Progenitor cell of endocrine pancreas (in vitro differentiated cells): ENCODE data around the gene TEK. TPM values are rescaled to one million over a fixed set of nuclear protein-coding genes. Genes with fewer than 3 reads are reported as not detected.

Experiments
- DNase-seq: peaks from one replicate; pipeline ENCODE4 v3.0.0; 2021; ENCODE audit warnings: low spot score; ENCODE audit not compliant: unreplicated experiment
- H3K27ac Mint-ChIP-seq: 2 replicates; pipeline ENCODE4 v1.8.0; 2021; ENCODE audit warnings: mild to moderate bottlenecking, moderate library complexity, mixed read lengths
- H3K27me3 Mint-ChIP-seq: 2 replicates; pipeline ENCODE4 v1.8.0; 2021; ENCODE audit warnings: mixed read lengths
- H3K36me3 Mint-ChIP-seq: 2 replicates; pipeline ENCODE4 v1.8.0; 2022; ENCODE audit warnings: mixed read lengths; ENCODE audit not compliant: insufficient read depth
- H3K4me1 Mint-ChIP-seq: 2 replicates; pipeline ENCODE4 v1.8.0; 2021; ENCODE audit warnings: low read depth, mixed read lengths
- H3K4me3 Mint-ChIP-seq: 2 replicates; pipeline ENCODE4 v1.8.0; 2021; ENCODE audit warnings: low read depth, mild to moderate bottlenecking, moderate library complexity, mixed read lengths
- H3K9me3 Mint-ChIP-seq: 2 replicates; pipeline ENCODE4 v1.8.0; 2021; ENCODE audit warnings: low read depth, mixed read lengths
- CTCF ChIP-seq: fragments of 200-600 bp; sonication (generic); IDR thresholded peaks from one replicate; pipeline ENCODE4 v1.5.0; 2021; ENCODE audit warnings: antibody characterized with exemption, mild to moderate bottlenecking; ENCODE audit not compliant: unreplicated experiment
- total RNA-seq: library from RNA; stranded (reverse); gene quantifications from 2 replicates; pipeline ENCODE4 v1.2.1, GENCODE V29; 2021

TEK gene
- total RNA-seq, 1 donor from 2014 or later: not detected

- Mint-ChIP-seq H3K9me3 (no peaks in the 10 kb centered on the region), H3K4me1 (no peaks in the 10 kb centered on the region), H3K4me3 (no peak overlapping the region), H3K36me3 (no peaks in the 10 kb centered on the region), H3K27me3 (no peaks in the 10 kb centered on the region), H3K27ac (no peak overlapping the region)
- no peak for TF ChIP-seq CTCF
- DNase-seq: no peak
Measured at GRCh38 chr9:27260789-27261516, 151.9 kb downstream of the TEK start.

GRCh38 chr9:27261517-27262211 is 152.6 kb downstream of the TEK start:
- H3K27ac Mint-ChIP-seq: no peak overlapping the region
- no peak for TF ChIP-seq CTCF
- no peaks in the 10 kb centered on the region for H3K4me1 Mint-ChIP-seq
- no peaks in the 10 kb centered on the region for H3K27me3 Mint-ChIP-seq
- no peaks in the 10 kb centered on the region for H3K9me3 Mint-ChIP-seq
- no peak overlapping the region for H3K4me3 Mint-ChIP-seq
- no peak for DNase-seq
- no peaks in the 10 kb centered on the region for H3K36me3 Mint-ChIP-seq

- no peak overlapping the region for H3K27ac Mint-ChIP-seq
- no peaks in the 10 kb centered on the region for H3K36me3 Mint-ChIP-seq
- H3K4me3 Mint-ChIP-seq: no peak overlapping the region
- H3K9me3 Mint-ChIP-seq: no peaks in the 10 kb centered on the region
- H3K27me3 Mint-ChIP-seq: no peaks in the 10 kb centered on the region
- peaks cover 5% of the 10 kb centered on the region for H3K4me1 Mint-ChIP-seq
- no peak for TF ChIP-seq CTCF
- DNase-seq: no peak
Measured at GRCh38 chr9:27272103-27272502, 163.1 kb downstream of the TEK start.

GRCh38 chr9:27273186-27273585 is 164.2 kb downstream of the TEK start:
- no peaks in the 10 kb centered on the region for H3K9me3 Mint-ChIP-seq
- H3K36me3 Mint-ChIP-seq: no peaks in the 10 kb centered on the region
- no peak overlapping the region for H3K27ac Mint-ChIP-seq
- H3K4me1 Mint-ChIP-seq: peaks cover 5% of the 10 kb centered on the region
- no peak overlapping the region for H3K4me3 Mint-ChIP-seq
- no peaks in the 10 kb centered on the region for H3K27me3 Mint-ChIP-seq
- DNase-seq: no peak
- TF ChIP-seq CTCF: no peak

- H3K27me3 Mint-ChIP-seq: no peaks in the 10 kb centered on the region
- no peaks in the 10 kb centered on the region for H3K36me3 Mint-ChIP-seq
Measured at GRCh38 chr9:27276193-27277030, 167.4 kb downstream of the TEK start.

More at GRCh38 chr9:27276193-27277030, 167.4 kb downstream of the TEK start:
- no peak overlapping the region for H3K27ac Mint-ChIP-seq
- H3K4me3 Mint-ChIP-seq: no peak overlapping the region
- no peak for DNase-seq
- no peaks in the 10 kb centered on the region for H3K9me3 Mint-ChIP-seq
- H3K4me1 Mint-ChIP-seq: peaks cover 5% of the 10 kb centered on the region
- TF ChIP-seq CTCF: peak; percentile 87
